H1 (cell line): ENCODE results near the gene LRRTM3. TPM values are rescaled to one million over a fixed set of nuclear protein-coding genes. Genes with fewer than 3 reads are reported as not detected.

Experiments used
- CTCF ChIA-PET: fragments of 300-600 bp; sonication (Branson Sonifier 250); formaldehyde crosslinking; loops from one replicate; lab custom pipeline; 2021; ENCODE audit not compliant: partially characterized antibody; lab: Charles Lee
- POLR2A ChIA-PET: fragments of 300-600 bp; sonication (Branson Sonifier 250); formaldehyde crosslinking; loops from one replicate; lab custom pipeline; 2021; ENCODE audit warnings: inconsistent platforms; ENCODE audit not compliant: partially characterized antibody; lab: Charles Lee
- DNase-seq, 2 experiments: peaks; one replicate each; pipeline versions ENCODE4 v3.0.0 to v3.0.0-alpha.2; 2010 to 2022; ENCODE audit warnings: low spot score in 2 of 2, low read depth in 1 of 2, mixed read lengths in 1 of 2
- FAIRE-seq: peaks from 2 replicates; lab custom pipeline; 2011; peaks lifted over from hg19 to GRCh38; lab: Jason Lieb, UNC
- H2AFZ ChIP-seq: 2 replicates; pipeline ENCODE4 v1.8.1; 2012; ENCODE audit warnings: low read length, inconsistent platforms
- H2AK5ac ChIP-seq: 2 replicates; pipeline ENCODE4 v1.6.1; 2013; ENCODE audit warnings: low read depth, low read length
- H2BK120ac ChIP-seq: replicated peaks from 2 replicates; pipeline ENCODE3; 2013; ENCODE audit warnings: low read depth, low read length, inconsistent platforms
- H2BK12ac ChIP-seq: 2 replicates; pipeline ENCODE4 v1.6.1; 2013; ENCODE audit warnings: low read depth, low read length
- H2BK15ac ChIP-seq: 2 replicates; pipeline ENCODE4 v1.6.1; 2013; ENCODE audit warnings: low read length
- H2BK20ac ChIP-seq: 2 replicates; pipeline ENCODE4 v1.6.1; 2013; ENCODE audit warnings: low read length
- H2BK5ac ChIP-seq: 2 replicates; pipeline ENCODE4 v1.6.1; 2013; ENCODE audit warnings: low read depth, low read length
- H3K14ac ChIP-seq: 2 replicates; pipeline ENCODE4 v1.6.1; 2013; ENCODE audit warnings: inconsistent platforms; ENCODE audit not compliant: insufficient read length
- H3K18ac ChIP-seq: 2 replicates; pipeline ENCODE4 v1.6.1; 2013; ENCODE audit warnings: low read length; ENCODE audit errors: extremely low read depth
- H3K23ac ChIP-seq: 2 replicates; pipeline ENCODE4 v1.6.1; 2013; ENCODE audit warnings: inconsistent platforms; ENCODE audit not compliant: insufficient read length
- H3K23me2 ChIP-seq: 2 replicates; pipeline ENCODE4 v1.6.1; 2013; ENCODE audit warnings: low read depth, low read length
- H3K27ac ChIP-seq: 2 replicates; pipeline ENCODE4 v1.6.1; 2011; ENCODE audit warnings: low read depth, low read length, inconsistent platforms
- H3K27me3 ChIP-seq, 4 experiments: replicated peaks in 1 of 4; 1 replicate in 1 of 4; 2 replicates in 3 of 4; pipeline versions ENCODE4 v1.6.1 to v1.8.1; 2011 to 2013; ENCODE audit warnings: low read length in 3 of 4, mild to moderate bottlenecking in 3 of 4, inconsistent platforms in 2 of 4, mixed read lengths in 2 of 4, moderate library complexity in 1 of 4; ENCODE audit not compliant: control insufficient read depth in 3 of 4, insufficient read depth in 3 of 4; ENCODE audit errors: extremely low read depth in 1 of 4
- H3K36me3 ChIP-seq, 4 experiments: 2 replicates each; pipeline versions ENCODE4 v1.6.1 to v1.8.1; 2011 to 2013; ENCODE audit warnings: mild to moderate bottlenecking in 4 of 4, low read length in 3 of 4, moderate library complexity in 2 of 4, control low read depth in 1 of 4, inconsistent platforms in 1 of 4; ENCODE audit not compliant: insufficient read depth in 4 of 4, control insufficient read depth in 2 of 4
- H3K4ac ChIP-seq: replicated peaks from 2 replicates; pipeline ENCODE3; 2013; ENCODE audit warnings: low read length, low read depth, mixed read lengths, inconsistent platforms; ENCODE audit not compliant: insufficient read length
- H3K4me1 ChIP-seq, 4 experiments: replicated peaks in 1 of 4; 1 replicate in 1 of 4; 2 replicates in 3 of 4; pipeline versions ENCODE4 v1.6.1 to v1.8.1; 2011 to 2013; ENCODE audit warnings: low read length in 3 of 4, inconsistent platforms in 2 of 4, mixed read lengths in 1 of 4; ENCODE audit not compliant: insufficient read depth in 4 of 4, control insufficient read depth in 3 of 4
- H3K4me2 ChIP-seq, 2 experiments: 2 replicates each; pipeline versions ENCODE4 v1.6.1 to v1.8.1; 2011 to 2013; ENCODE audit warnings: low read depth in 2 of 2, low read length in 2 of 2, control low read depth in 1 of 2, inconsistent platforms in 1 of 2, mild to moderate bottlenecking in 1 of 2; ENCODE audit not compliant: insufficient read depth in 1 of 2
- H3K4me3 ChIP-seq, 4 experiments: fragments of 200-600, 300-600 bp in 1 of 4; sonication (generic), shearing (Covaris generic), sonication (Bioruptor Twin) in 1 of 4; 2 replicates each; pipeline versions ENCODE4 v1.5.1 to v1.8.1; 2011 to 2016; ENCODE audit warnings: low read length in 4 of 4, low read depth in 3 of 4, control low read depth in 2 of 4, inconsistent platforms in 2 of 4, mild to moderate bottlenecking in 2 of 4, mixed read lengths in 1 of 4, moderate library complexity in 1 of 4; ENCODE audit not compliant: insufficient read depth in 2 of 4; ENCODE audit errors: extremely low read depth in 1 of 4
- H3K56ac ChIP-seq: replicated peaks from 2 replicates; pipeline ENCODE3; 2013; ENCODE audit warnings: low read depth, mild to moderate bottlenecking, mixed read lengths, low read length, inconsistent platforms; ENCODE audit not compliant: insufficient read length
- H3K79me1 ChIP-seq: 2 replicates; pipeline ENCODE4 v1.6.1; 2013; ENCODE audit warnings: low read depth, low read length, control low read depth
- H3K79me2 ChIP-seq, 2 experiments: 2 replicates each; pipeline versions ENCODE4 v1.6.1 to v1.8.1; 2012 to 2013; ENCODE audit warnings: low read length in 2 of 2, mild to moderate bottlenecking in 2 of 2, inconsistent platforms in 1 of 2; ENCODE audit not compliant: insufficient read depth in 2 of 2, control insufficient read depth in 1 of 2
- H3K9ac ChIP-seq, 4 experiments: replicated peaks in 1 of 4; 1 replicate in 1 of 4; 2 replicates in 3 of 4; pipeline versions ENCODE4 v1.6.1 to v1.8.1; 2011 to 2013; ENCODE audit warnings: low read depth in 3 of 4, low read length in 3 of 4, control low read depth in 2 of 4, mild to moderate bottlenecking in 2 of 4, moderate library complexity in 2 of 4, inconsistent platforms in 1 of 4; ENCODE audit errors: extremely low read depth in 1 of 4
- H3K9me3 ChIP-seq, 2 experiments: 2 replicates each; pipeline versions ENCODE4 v1.6.1 to v1.8.1; 2012 to 2013; ENCODE audit warnings: mild to moderate bottlenecking in 2 of 2, moderate library complexity in 2 of 2, control low read depth in 1 of 2, inconsistent platforms in 1 of 2, low read depth in 1 of 2, low read length in 1 of 2, mixed read lengths in 1 of 2; ENCODE audit not compliant: insufficient read depth in 2 of 2
- H4K20me1 ChIP-seq, 2 experiments: replicated peaks in 1 of 2; 2 replicates each; pipeline versions ENCODE3 to v1.8.1; 2011 to 2013; ENCODE audit warnings: inconsistent platforms in 2 of 2, low read length in 2 of 2, mild to moderate bottlenecking in 1 of 2; ENCODE audit not compliant: insufficient read depth in 2 of 2, control insufficient read depth in 1 of 2
- H4K5ac ChIP-seq: 2 replicates; pipeline ENCODE4 v1.6.1; 2013; ENCODE audit warnings: low read length, low read depth, mixed read lengths, inconsistent platforms; ENCODE audit not compliant: insufficient read length
- H4K8ac ChIP-seq: 2 replicates; pipeline ENCODE4 v1.8.0; 2013; ENCODE audit warnings: mild to moderate bottlenecking, moderate library complexity, low read length, inconsistent platforms; ENCODE audit not compliant: insufficient read depth; ENCODE audit errors: extremely low read depth
- H4K91ac ChIP-seq: replicated peaks from 2 replicates; pipeline ENCODE3; 2013; ENCODE audit warnings: low read length, mixed read lengths, inconsistent platforms; ENCODE audit not compliant: insufficient read length
- CBX8 ChIP-seq: fragments of 300-800, 300-1000 bp; sonication (generic); IDR thresholded peaks from 2 replicates; pipeline ENCODE4 v1.7.1; 2016; ENCODE audit warnings: low read depth, low read length, borderline replicate concordance
- MAFK ChIP-seq: IDR thresholded peaks from 2 replicates; pipeline ENCODE4 v1.6.1; 2012; ENCODE audit warnings: low read depth, mild to moderate bottlenecking, improper control_type of control experiment, low read length
- NANOG ChIP-seq: IDR thresholded peaks from 2 replicates; pipeline ENCODE4 v1.6.1; 2011; ENCODE audit warnings: low read length, low read depth, mild to moderate bottlenecking, inconsistent platforms; ENCODE audit not compliant: insufficient read depth, poor library complexity, severe bottlenecking
- NRF1 ChIP-seq: IDR thresholded peaks from 2 replicates; pipeline ENCODE4 v1.6.1; 2011; ENCODE audit warnings: mild to moderate bottlenecking, low read depth, low read length, improper control_type of control experiment
- polyA plus RNA-seq, 7 experiments: library from polyadenylated mRNA; depleted of rRNA in 3 of 7; stranded (reverse) in 5 of 7; unstranded in 2 of 7; fragments of >200 nt in 5 of 7; fragments of 200-250 nt in 2 of 7; gene quantifications; 1 replicate in 5 of 7; 2 replicates in 1 of 7; 4 replicates in 1 of 7; pipeline versions ENCODE4 v1.2.1 to v1.2.3, GENCODE V29; 2011 to 2013; ENCODE audit warnings: missing spikeins in 2 of 7, mixed read lengths in 2 of 7
- total RNA-seq: library from RNA; stranded (reverse); fragmentation: NEBNext Ultra II Directional; extraction: Animal tissue kit (Norgen Biotek cat#: 25700); gene quantifications from 2 replicates; pipeline ENCODE4 v1.2.1, GENCODE V29; 2021

LRRTM3 gene
- total and polyA plus RNA-seq, 2 of the 8 experiments (the other 6 are each of a cell fraction or from before 2014, with no cell fraction given), result 0.33 to 0.48 TPM

GRCh38 chr10:67022099-67022498, 96.3 kb downstream of the LRRTM3 start:
- POLR2A ChIA-PET, result no interaction called here
- TF ChIP-seq CBX8, result no peak
- TF ChIP-seq MAFK, result no peak
- TF ChIP-seq NRF1, result no peak
- TF ChIP-seq NANOG, result no peak

More at GRCh38 chr10:67022099-67022498, 96.3 kb downstream of the LRRTM3 start:
- Histone ChIP-seq H2BK5ac (no peak overlapping the region), H3K79me1 (no peaks in the 10 kb centered on the region), H3K23me2 (no peaks in the 10 kb centered on the region), H2BK12ac (no peak overlapping the region), H3K4ac (no peak overlapping the region), H4K91ac (no peak overlapping the region), H3K79me2 (no peaks in the 10 kb centered on the region), H2AK5ac (no peak overlapping the region), H4K5ac (no peak overlapping the region), H3K9ac (no peak overlapping the region), H3K27me3 (no peaks in the 10 kb centered on the region), H3K18ac (no peak overlapping the region), H3K23ac (no peak overlapping the region), H2AFZ (no peak overlapping the region), H3K14ac (no peak overlapping the region), H3K56ac (no peak overlapping the region), H2BK20ac (no peak overlapping the region), H4K20me1 (no peaks in the 10 kb centered on the region), H2BK120ac (no peak overlapping the region), H3K4me3 (no peak overlapping the region), H2BK15ac (no peak overlapping the region), H4K8ac (no peak overlapping the region), H3K9me3 (no peaks in the 10 kb centered on the region), H3K27ac (no peak overlapping the region), H3K4me2 (no peak overlapping the region), H3K4me1 (no peaks in the 10 kb centered on the region), H3K36me3 (no peaks in the 10 kb centered on the region)
- FAIRE-seq (no peak), DNase-seq (no peak)
- CTCF ChIA-PET, result no interaction called here
